Activated B cell treated with CpG ODN at 0.5 μM for 24 hours (primary cell): ENCODE data around the gene ABCG1. TPM values are rescaled to one million over a fixed set of nuclear protein-coding genes. Genes with fewer than 3 reads are reported as not detected.
"Not testable (repeated sequence)": the region's sequence is repeated elsewhere in the genome, so short reads cannot be mapped to it uniquely, and the experiment has no call there.

ENCODE experiments used
- ATAC-seq: fragments of 200-7000 bp; cut with Tn5 transposase; one replicate; pipeline ENCODE4 v1.10.0; 2021; ENCODE audit warnings: low read depth, mild to moderate bottlenecking, moderate library complexity
- CTCF ChIA-PET: fragments of 350-600 bp; sonication (Branson Sonifier 250); formaldehyde crosslinking; loops from one replicate; lab custom pipeline; 2021; ENCODE audit warnings: antibody characterized with exemption; lab: Charles Lee
- POLR2A ChIA-PET: fragments of 350-600 bp; sonication (Branson Sonifier 250); formaldehyde crosslinking; loops from one replicate; lab custom pipeline; 2021; ENCODE audit warnings: antibody characterized with exemption; lab: Charles Lee
- DNase-seq: peaks from one replicate; pipeline ENCODE4 v3.0.0; 2022
- H3K27ac Mint-ChIP-seq: one replicate; pipeline ENCODE4 v1.8.0; 2020; ENCODE audit warnings: mixed read lengths
- H3K27me3 Mint-ChIP-seq: one replicate; pipeline ENCODE4 v1.8.0; 2021; ENCODE audit warnings: mixed read lengths
- H3K36me3 Mint-ChIP-seq: one replicate; pipeline ENCODE4 v1.8.0; 2021; ENCODE audit warnings: low read depth, mixed read lengths
- H3K4me1 Mint-ChIP-seq: one replicate; pipeline ENCODE4 v1.8.0; 2021; ENCODE audit warnings: mixed read lengths
- H3K4me3 Mint-ChIP-seq: one replicate; pipeline ENCODE4 v1.8.0; 2020; ENCODE audit warnings: mild to moderate bottlenecking, mixed read lengths
- H3K9me3 Mint-ChIP-seq: one replicate; pipeline ENCODE4 v1.8.0; 2020; ENCODE audit warnings: mixed read lengths
- CTCF ChIP-seq: fragments of 200-600 bp; IDR thresholded peaks from one replicate; pipeline ENCODE4 v1.8.0; 2022; ENCODE audit warnings: antibody characterized with exemption, mild to moderate bottlenecking
- intact Hi-C: fragments of 100-400 bp; cut with micrococcal nuclease; formaldehyde crosslinking; loops from one replicate; pipeline ENCODE4 v1.15.1; 2024
- total RNA-seq: library from RNA; stranded (reverse); gene quantifications from 2 replicates; pipeline ENCODE4 v1.2.3, GENCODE V29; 2022

ABCG1 gene
- total RNA-seq, 1 donor from 2014 or later, result 3.4 TPM

DNA sequence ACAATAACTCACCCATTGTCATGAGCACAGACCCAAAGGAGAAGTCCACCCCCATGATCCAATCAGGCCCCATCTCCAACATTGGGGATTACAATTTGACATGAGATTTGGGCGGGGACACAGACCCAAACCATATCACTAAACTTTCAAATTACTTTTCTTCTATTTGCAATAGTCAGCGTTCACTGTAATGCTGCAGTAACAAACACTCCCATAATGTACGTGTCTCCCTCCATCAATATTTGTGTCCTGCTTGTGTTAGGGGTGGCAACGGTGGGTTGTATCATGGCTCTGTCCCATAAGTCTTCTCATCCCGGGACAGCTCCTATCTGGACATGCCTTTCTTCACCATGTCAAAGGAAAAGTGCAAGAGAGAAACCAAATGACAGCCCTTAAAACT lies 70.0 kb downstream of the ABCG1 start:
- Mint-ChIP-seq H3K27me3 (no peaks in the 10 kb centered on the region), H3K27ac (no peak overlapping the region), H3K36me3 (peaks cover 71% of the 10 kb centered on the region), H3K4me1 (peaks cover 24% of the 10 kb centered on the region), H3K9me3 (no peaks in the 10 kb centered on the region), H3K4me3 (no peak overlapping the region)
- DNase-seq, result no peak
- TF ChIP-seq CTCF, result no peak
- ChIA-PET POLR2A (no interaction called here), CTCF (no interaction called here)
- intact Hi-C loops, result no loop called here
- no peak for ATAC-seq

DNA sequence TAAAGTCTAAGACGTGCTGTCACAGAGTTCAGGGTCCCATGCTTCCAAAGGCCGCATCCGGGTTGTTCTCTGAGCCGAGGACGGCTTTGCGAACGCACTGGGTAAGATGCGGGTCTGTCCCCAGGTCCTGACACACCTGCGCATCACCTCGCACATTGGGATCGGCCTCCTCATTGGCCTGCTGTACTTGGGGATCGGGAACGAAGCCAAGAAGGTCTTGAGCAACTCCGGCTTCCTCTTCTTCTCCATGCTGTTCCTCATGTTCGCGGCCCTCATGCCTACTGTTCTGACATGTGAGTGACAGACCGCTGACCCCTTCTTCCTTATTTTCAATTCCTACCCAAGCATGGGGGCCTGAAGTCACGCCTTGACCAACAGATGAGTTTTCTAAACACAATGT lies 71.0 kb downstream of the ABCG1 start:
- peaks cover 73% of the 10 kb centered on the region for H3K36me3 Mint-ChIP-seq

GRCh38 chr21:42290505-42290904 lies 71.6 kb downstream of the ABCG1 start:
- ATAC-seq (no peak), DNase-seq (no peak)
- no peaks in the 10 kb centered on the region for H3K9me3 Mint-ChIP-seq
- peaks cover 16% of the 10 kb centered on the region for H3K4me1 Mint-ChIP-seq
- no peak for TF ChIP-seq CTCF
- no peak overlapping the region for H3K4me3 Mint-ChIP-seq
- CTCF ChIA-PET, result interaction anchor here (1.1 to 1.3 kb wide), 2 partner anchors 11 to 20 kb away, joined by 4 read pairs; no protein-coding TSS in a partner anchor
- POLR2A ChIA-PET, result interaction anchor here (0.5 kb wide), 1 partner anchor 218 kb away, joined by 3 read pairs; no protein-coding TSS in a partner anchor
- no peaks in the 10 kb centered on the region for H3K27me3 Mint-ChIP-seq
- intact Hi-C loops, result no loop called here
- peak overlapping the region; percentile 50 for H3K27ac Mint-ChIP-seq
- peaks cover 72% of the 10 kb centered on the region for H3K36me3 Mint-ChIP-seq

More for the DNA sequence above, 71.0 kb downstream of the ABCG1 start:
- no peaks in the 10 kb centered on the region for H3K9me3 Mint-ChIP-seq
- ATAC-seq (no peak), DNase-seq (no peak)
- peaks cover 21% of the 10 kb centered on the region for H3K4me1 Mint-ChIP-seq
- no peak for TF ChIP-seq CTCF
- POLR2A ChIA-PET, result no interaction called here
- H3K27ac Mint-ChIP-seq, result no peak overlapping the region
- CTCF ChIA-PET, result interaction anchor here (1.1 kb wide), 1 partner anchor 11 kb away, joined by 4 read pairs; no protein-coding TSS in a partner anchor
- intact Hi-C loops, result no loop called here
- H3K27me3 Mint-ChIP-seq, result no peaks in the 10 kb centered on the region
- H3K4me3 Mint-ChIP-seq, result no peak overlapping the region

GRCh38 chr21:42291003-42291750 lies 72.2 kb downstream of the ABCG1 start:
- Mint-ChIP-seq H3K36me3 (peaks cover 72% of the 10 kb centered on the region), H3K9me3 (no peaks in the 10 kb centered on the region), H3K27ac (no peak overlapping the region), H3K4me1 (peaks cover 9% of the 10 kb centered on the region), H3K27me3 (no peaks in the 10 kb centered on the region), H3K4me3 (no peak overlapping the region)
- ATAC-seq (no peak), DNase-seq (no peak)
- intact Hi-C loops, result no loop called here
- CTCF ChIA-PET, result interaction anchor here (1.1 to 1.3 kb wide), 2 partner anchors 12 to 19 kb away, joined by 4 read pairs; no protein-coding TSS in a partner anchor
- no peak for TF ChIP-seq CTCF
- POLR2A ChIA-PET, result interaction anchor here (0.5 kb wide), 1 partner anchor 217 kb away, joined by 3 read pairs; no protein-coding TSS in a partner anchor

DNA sequence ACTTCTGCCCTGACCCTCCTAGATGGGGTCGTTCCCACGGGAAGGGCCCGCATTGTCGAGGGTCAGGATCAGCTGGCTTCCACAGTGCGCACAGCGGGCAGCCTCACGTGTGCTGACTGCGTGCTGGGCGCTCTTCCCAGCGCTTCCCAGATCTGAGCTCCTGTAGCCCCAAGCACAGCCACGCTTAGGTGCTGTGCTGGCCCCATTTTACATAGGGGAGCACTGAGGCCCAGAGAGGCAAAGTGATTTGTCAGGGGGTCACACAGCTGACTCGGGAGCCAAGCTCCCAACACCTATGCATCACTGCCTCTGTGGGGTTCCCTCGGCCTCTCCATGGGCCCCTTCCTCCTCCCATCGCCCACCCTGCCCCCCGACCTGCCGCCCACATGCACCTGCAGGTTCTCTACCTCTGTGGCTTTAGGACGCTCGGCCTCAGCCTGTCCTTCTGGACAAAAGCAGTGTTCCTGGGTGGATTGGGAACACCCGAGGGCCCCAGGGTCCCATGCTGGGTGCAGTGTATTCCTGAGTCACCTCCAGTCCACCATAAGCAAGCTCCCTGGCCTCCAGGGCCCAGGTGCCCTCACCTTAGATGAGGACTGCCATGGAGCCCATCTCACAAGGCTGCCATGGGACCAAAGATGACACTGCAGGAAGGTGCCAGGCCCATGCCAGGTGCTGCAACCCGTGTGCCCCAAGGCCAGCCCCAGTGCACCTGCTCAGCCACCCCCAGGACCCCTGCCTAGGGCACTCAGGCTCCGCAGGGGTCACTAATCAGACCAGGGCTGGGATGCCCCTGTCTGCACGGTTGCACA lies 73.0 kb downstream of the ABCG1 start:
- Mint-ChIP-seq H3K4me1 (peaks cover 1% of the 10 kb centered on the region), H3K27ac (no peak overlapping the region), H3K36me3 (peaks cover 72% of the 10 kb centered on the region), H3K4me3 (no peak overlapping the region), H3K27me3 (no peaks in the 10 kb centered on the region), H3K9me3 (no peaks in the 10 kb centered on the region)
- DNase-seq, result no peak
- TF ChIP-seq CTCF, result no peak
- POLR2A ChIA-PET, result no interaction called here
- CTCF ChIA-PET, result interaction anchor here (1.3 kb wide), 1 partner anchor 18 kb away, joined by 4 read pairs; no protein-coding TSS in a partner anchor
- ATAC-seq, result no peak
- intact Hi-C loops, result no loop called here

- CTCF ChIA-PET, H3K27me3 Mint-ChIP-seq, H3K4me3 Mint-ChIP-seq, DNase-seq, H3K27ac Mint-ChIP-seq, ATAC-seq, POLR2A ChIA-PET, intact Hi-C loops, H3K9me3 Mint-ChIP-seq, H3K4me1 Mint-ChIP-seq: not testable (repeated sequence)
- H3K36me3 Mint-ChIP-seq, result peaks cover 73% of the 10 kb centered on the region
These were observed 73.7 kb downstream of the ABCG1 start for GRCh38 chr21:42292563-42293142.
